Sigmoid colon (tissue), 7 donors: ENCODE data around the gene SPEM3. TPM values are rescaled to one million over a fixed set of nuclear protein-coding genes. Genes with fewer than 3 reads are reported as not detected.

ENCODE experiments used
- DNase-seq: peaks from one replicate; pipeline ENCODE4 v3.0.0-alpha.2; 2019
- H3K27ac ChIP-seq, 4 donors: fragments of 200-600 bp; sonication (generic); one replicate each; pipeline ENCODE4 v1.5.1; 2016 to 2019; ENCODE audit warnings: mild to moderate bottlenecking in 1 of 4
- H3K27me3 ChIP-seq, 3 donors: fragments of 200-600 bp; sonication (generic); one replicate each; pipeline ENCODE4 v1.5.1; 2019; ENCODE audit warnings: mild to moderate bottlenecking in 1 of 3
- H3K36me3 ChIP-seq, 4 donors: fragments of 200-600 bp; sonication (generic); one replicate each; pipeline ENCODE4 v1.5.1; 2016 to 2019
- H3K4me1 ChIP-seq, 4 donors: fragments of 200-600 bp; sonication (generic); one replicate each; pipeline ENCODE4 v1.5.1; 2017 to 2019
- H3K4me3 ChIP-seq, 4 donors: fragments of 200-600 bp; sonication (generic); one replicate each; pipeline ENCODE4 v1.5.1; 2017 to 2019; ENCODE audit warnings: mild to moderate bottlenecking in 2 of 4, moderate library complexity in 1 of 4
- H3K9me3 ChIP-seq, 4 donors: fragments of 200-600 bp in 3 of 4; sonication (generic) in 3 of 4; one replicate each; pipeline versions ENCODE4 v1.5.1 to v1.6.1; 2013 to 2019
- CTCF ChIP-seq, 4 experiments: fragments of 450-650 bp in 3 of 4; fragments of 200-600 bp in 1 of 4; IDR thresholded peaks; one replicate each; pipeline ENCODE4 v1.5.1; 2016 to 2019; ENCODE audit warnings: antibody characterized with exemption in 4 of 4, mild to moderate bottlenecking in 3 of 4, moderate library complexity in 2 of 4
- EP300 ChIP-seq, 4 donors: sonication (generic); formaldehyde crosslinking; IDR thresholded peaks; one replicate each; pipeline ENCODE4 v1.6.1; 2017; ENCODE audit warnings: antibody characterized with exemption in 4 of 4
- POLR2A ChIP-seq, 2 donors: fragments of 450-650 bp; IDR thresholded peaks; one replicate each; pipeline ENCODE4 v1.6.1; 2016; ENCODE audit warnings: antibody characterized with exemption in 2 of 2, mild to moderate bottlenecking in 2 of 2, moderate library complexity in 2 of 2
- POLR2AphosphoS5 ChIP-seq, 4 donors: sonication (generic); formaldehyde crosslinking; IDR thresholded peaks; one replicate each; pipeline ENCODE4 v1.6.1; 2017; ENCODE audit warnings: antibody characterized with exemption in 4 of 4
- WGBS, 2 donors: extraction: QIAGEN DNeasy Blood & Tissue Kit; methylation state at CpG; one replicate each; pipeline ENCODE4 v1.1.7; 2013; 5-methylcytosine and 5-hydroxymethylcytosine counted together
- intact Hi-C: fragments of 100-400 bp; cut with DNase I; formaldehyde crosslinking; loops from one replicate; pipeline ENCODE4 v1.15.1; 2023
- polyA plus RNA-seq, 3 donors: library from polyadenylated mRNA; stranded (reverse); fragments of 200-250 nt; gene quantifications; one replicate each; pipeline ENCODE4 v1.2.3, GENCODE V29; 2013
- total RNA-seq, 4 donors: library from RNA; depleted of rRNA; stranded (reverse); fragments of >200 nt; gene quantifications; one replicate each; pipeline ENCODE4 v1.1.0, GENCODE V29; 2016
- donor health status: healthy with polysubstance abuse.
- donor health status: Bipolar disorder and iron deficiency.
- donor health status: healthy.

Gene SPEM3
- total and polyA plus RNA-seq, 7 donors = not detected

- 45 to 59% methylated on average over 58 of the region's 58 CpGs for whole genome bisulfite sequencing, 2 donors
- no peak for TF ChIP-seq EP300 (IDR thresholded peaks at IDR 0.05)
- no peak for TF ChIP-seq POLR2AphosphoS5 (IDR thresholded peaks at IDR 0.05)
- TF ChIP-seq CTCF (IDR thresholded peaks at IDR 0.05) = no peak
- no peak for TF ChIP-seq POLR2A (IDR thresholded peaks at IDR 0.05)
These were observed 20.4 kb upstream of the SPEM3 start for GRCh38 chr17:7408252-7408727.

GRCh38 chr17:7408863-7409262 is 19.8 kb upstream of the SPEM3 start:
- no peak overlapping the region for H3K4me3 ChIP-seq
- TF ChIP-seq EP300 (IDR thresholded peaks at IDR 0.05) (no peak), CTCF (IDR thresholded peaks at IDR 0.05) (no peak), POLR2AphosphoS5 (IDR thresholded peaks at IDR 0.05) (no peak), POLR2A (IDR thresholded peaks at IDR 0.05) (no peak)
- H3K4me1 ChIP-seq = peaks cover 0 to 25% (median 20%) of the 10 kb centered on the region in 4 donors
- no peak for DNase-seq
- peaks cover 0 to 28% (median 7%) of the 10 kb centered on the region in 4 donors for H3K36me3 ChIP-seq
- WGBS, 2 donors = 50 to 82% methylated on average over 6 of the region's 6 CpGs
- no peaks in the 10 kb centered on the region for H3K9me3 ChIP-seq
- H3K27ac ChIP-seq = no peak overlapping the region
- intact Hi-C loops = loop anchor here (10.0 kb wide), 1 partner anchor 764 kb away; the partner anchor contains the start of genes KIAA0753 and TXNDC17
- no peaks in the 10 kb centered on the region for H3K27me3 ChIP-seq

More at GRCh38 chr17:7408252-7408727, 20.4 kb upstream of the SPEM3 start:
- no peak overlapping the region for H3K27ac ChIP-seq
- no peaks in the 10 kb centered on the region for H3K27me3 ChIP-seq
- no peak for DNase-seq
- H3K4me3 ChIP-seq = no peak overlapping the region
- no peaks in the 10 kb centered on the region for H3K9me3 ChIP-seq
- peaks cover 0 to 27% (median 20%) of the 10 kb centered on the region in 4 donors for H3K4me1 ChIP-seq
- intact Hi-C loops = loop anchor here (10.0 kb wide), 1 partner anchor 763 kb away; the partner anchor contains the start of genes KIAA0753 and TXNDC17
- H3K36me3 ChIP-seq = peaks cover 0 to 28% (median 7%) of the 10 kb centered on the region in 4 donors

- TF ChIP-seq POLR2A (IDR thresholded peaks at IDR 0.05) (no peak), EP300 (IDR thresholded peaks at IDR 0.05) (no peak), POLR2AphosphoS5 (IDR thresholded peaks at IDR 0.05) (no peak), CTCF (IDR thresholded peaks at IDR 0.05) (no peak)
- no peak overlapping the region for H3K4me3 ChIP-seq
- peaks cover 0 to 23% (median 20%) of the 10 kb centered on the region in 4 donors for H3K4me1 ChIP-seq
- H3K27me3 ChIP-seq = no peaks in the 10 kb centered on the region
- 92% methylated on average over 6 of the region's 6 CpGs for WGBS, 2 donors
- H3K9me3 ChIP-seq = no peaks in the 10 kb centered on the region
- intact Hi-C loops = loop anchor here (10.0 kb wide), 1 partner anchor 765 kb away; the partner anchor contains the start of genes KIAA0753 and TXNDC17
- H3K36me3 ChIP-seq = peaks cover 0 to 32% (median 7%) of the 10 kb centered on the region in 4 donors
- H3K27ac ChIP-seq = no peak overlapping the region
- no peak for DNase-seq
These were observed 18.9 kb upstream of the SPEM3 start for GRCh38 chr17:7409716-7410115.

- TF ChIP-seq POLR2A (IDR thresholded peaks at IDR 0.05) (no peak), EP300 (IDR thresholded peaks at IDR 0.05) (no peak), POLR2AphosphoS5 (IDR thresholded peaks at IDR 0.05) (no peak), CTCF (IDR thresholded peaks at IDR 0.05) (no peak)
- intact Hi-C loops = no loop called here
- no peaks in the 10 kb centered on the region for H3K9me3 ChIP-seq
- no peak for DNase-seq
- peaks cover 0 to 14% (median 10%) of the 10 kb centered on the region in 4 donors for H3K4me1 ChIP-seq
- no peak overlapping the region for H3K4me3 ChIP-seq
- H3K27me3 ChIP-seq = no peaks in the 10 kb centered on the region
- H3K36me3 ChIP-seq = peaks cover 0 to 42% (median 9%) of the 10 kb centered on the region in 4 donors
- WGBS, 2 donors = 83 to 90% methylated on average over 25 of the region's 25 CpGs
- no peak overlapping the region for H3K27ac ChIP-seq
These were observed 17.8 kb upstream of the SPEM3 start for GRCh38 chr17:7410634-7411426.
